PFSK-1 (cell line): ENCODE measurements around the gene EIF4A2.

ENCODE experiments used
- FOXP2 ChIP-seq: optimal IDR thresholded peaks from 2 replicates; pipeline ENCODE3; 2011; ENCODE audit warnings: borderline replicate concordance, control low read depth, inconsistent platforms; ENCODE audit not compliant: insufficient read depth; ENCODE audit errors: extremely low read length, extremely low read depth
- POLR2AphosphoS5 ChIP-seq: IDR thresholded peaks from 2 replicates; pipeline ENCODE4 v1.6.1; 2012; ENCODE audit warnings: low read depth, mild to moderate bottlenecking, control low read depth, low read length, moderate library complexity
- REST ChIP-seq, 2 experiments: IDR thresholded peaks; 2 replicates each; pipeline versions ENCODE4 v1.6.1 to v1.8.0; 2011 to 2012; ENCODE audit warnings: low read depth in 2 of 2, low read length in 2 of 2, control low read depth in 1 of 2, inconsistent platforms in 1 of 2, mild to moderate bottlenecking in 1 of 2, moderate library complexity in 1 of 2; ENCODE audit not compliant: insufficient read depth in 1 of 2
- SIN3A ChIP-seq: IDR thresholded peaks from 2 replicates; pipeline ENCODE4 v1.6.1; 2012; ENCODE audit warnings: mild to moderate bottlenecking, low read length, moderate library complexity, borderline replicate concordance; ENCODE audit not compliant: insufficient read depth
- TAF1 ChIP-seq: IDR thresholded peaks from 2 replicates; pipeline ENCODE4 v1.6.1; 2012; ENCODE audit warnings: low read length, control low read depth, borderline replicate concordance; ENCODE audit not compliant: insufficient read depth

Gene EIF4A2

GRCh38 chr3:186826410-186826975 is 43.1 kb downstream of the EIF4A2 start:
- TF ChIP-seq TAF1, result no peak
- TF ChIP-seq FOXP2, result no peak
- no peak for TF ChIP-seq REST (IDR thresholded peaks at IDR 0.05; ENCODE audit: insufficient read depth in 1 of 2, low read depth in 2 of 2, low read length in 2 of 2)
- TF ChIP-seq POLR2AphosphoS5, result no peak
- TF ChIP-seq SIN3A, result no peak

GRCh38 chr3:186826976-186827857 is 43.8 kb downstream of the EIF4A2 start:
- TF ChIP-seq FOXP2 (no peak), POLR2AphosphoS5 (peak; percentile 60)

GRCh38 chr3:186828340-186828739 is 45.0 kb downstream of the EIF4A2 start:
- TF ChIP-seq SIN3A (no peak), FOXP2 (no peak), TAF1 (no peak)

- TF ChIP-seq FOXP2 (no peak), REST (IDR thresholded peaks at IDR 0.05; ENCODE audit: insufficient read depth in 1 of 2, low read depth in 2 of 2, low read length in 2 of 2) (no peak), POLR2AphosphoS5 (no peak), TAF1 (no peak), SIN3A (no peak)
These were observed 48.4 kb downstream of the EIF4A2 start for GRCh38 chr3:186831798-186832197.

GRCh38 chr3:186832276-186832675 is 48.9 kb downstream of the EIF4A2 start:
- TF ChIP-seq FOXP2 (no peak), REST (IDR thresholded peaks at IDR 0.05; ENCODE audit: insufficient read depth in 1 of 2, low read depth in 2 of 2, low read length in 2 of 2) (no peak), TAF1 (no peak), SIN3A (no peak)
